ENCODE results near the gene CTTN.

Gene CTTN

GRCh38 chr11:70477176-70477575, 78.8 kb downstream of the CTTN start:
- DNase-seq (ENCODE audit: low spot score) = no peak

DNA sequence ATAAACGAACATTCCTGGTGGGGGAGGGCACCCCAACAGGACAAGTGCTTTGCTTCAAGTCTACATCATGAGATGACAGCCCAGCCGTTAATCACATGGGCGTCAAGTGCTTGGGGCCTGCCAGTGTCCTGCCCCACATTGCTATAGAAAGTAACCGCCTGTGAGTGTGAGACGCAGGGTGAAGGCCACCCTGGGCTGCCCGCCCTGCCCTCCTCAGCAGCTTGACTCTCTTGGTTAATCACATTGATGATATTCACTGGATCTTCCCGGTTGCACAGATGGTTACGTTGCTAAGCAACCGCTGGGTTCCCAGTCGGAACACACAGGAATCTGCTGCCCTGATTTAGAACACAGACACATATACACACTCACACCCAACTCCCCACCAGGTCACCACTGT, 79.3 kb downstream of the CTTN start:
- DNase-seq (ENCODE audit: low spot score) = no peak

DNA sequence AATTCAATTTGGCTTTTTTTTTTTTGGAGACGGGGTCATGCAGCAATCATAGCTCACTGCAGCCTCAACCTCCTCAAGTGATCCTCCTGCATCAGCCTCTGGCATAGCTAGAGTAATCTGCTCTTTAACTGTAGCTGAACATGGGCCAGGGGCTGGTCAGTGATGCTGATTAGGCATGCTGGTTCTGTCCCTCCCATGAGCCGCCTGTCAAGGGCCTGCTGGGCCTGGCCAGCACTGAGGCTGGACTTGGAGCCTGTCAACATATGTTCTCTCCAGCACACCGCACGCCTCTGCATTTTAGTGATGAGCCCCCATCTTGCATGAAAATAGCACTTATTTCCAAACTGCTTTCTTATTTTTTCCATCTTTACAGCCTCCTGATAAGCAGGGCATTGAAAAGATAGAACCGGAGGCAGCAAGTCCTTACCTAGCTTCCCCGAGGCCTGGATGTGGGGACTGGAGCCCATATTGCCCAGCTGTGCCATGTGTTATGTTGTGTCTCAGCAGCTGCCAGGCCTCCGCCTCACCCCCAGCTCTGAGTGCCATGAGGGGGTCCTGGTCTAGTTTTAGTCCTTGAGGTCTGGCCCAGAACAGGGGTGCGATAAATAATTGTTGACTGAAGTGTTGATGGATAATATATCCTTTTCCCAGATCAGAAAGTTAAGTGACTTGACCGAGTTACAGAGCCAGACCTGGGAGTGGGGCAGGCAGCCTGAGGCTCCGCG, 80.0 kb downstream of the CTTN start:
- no peak for DNase-seq (ENCODE audit: low spot score)

GRCh38 chr11:70480711-70481110, 82.4 kb downstream of the CTTN start:
- no peak for DNase-seq (ENCODE audit: low spot score)

DNA sequence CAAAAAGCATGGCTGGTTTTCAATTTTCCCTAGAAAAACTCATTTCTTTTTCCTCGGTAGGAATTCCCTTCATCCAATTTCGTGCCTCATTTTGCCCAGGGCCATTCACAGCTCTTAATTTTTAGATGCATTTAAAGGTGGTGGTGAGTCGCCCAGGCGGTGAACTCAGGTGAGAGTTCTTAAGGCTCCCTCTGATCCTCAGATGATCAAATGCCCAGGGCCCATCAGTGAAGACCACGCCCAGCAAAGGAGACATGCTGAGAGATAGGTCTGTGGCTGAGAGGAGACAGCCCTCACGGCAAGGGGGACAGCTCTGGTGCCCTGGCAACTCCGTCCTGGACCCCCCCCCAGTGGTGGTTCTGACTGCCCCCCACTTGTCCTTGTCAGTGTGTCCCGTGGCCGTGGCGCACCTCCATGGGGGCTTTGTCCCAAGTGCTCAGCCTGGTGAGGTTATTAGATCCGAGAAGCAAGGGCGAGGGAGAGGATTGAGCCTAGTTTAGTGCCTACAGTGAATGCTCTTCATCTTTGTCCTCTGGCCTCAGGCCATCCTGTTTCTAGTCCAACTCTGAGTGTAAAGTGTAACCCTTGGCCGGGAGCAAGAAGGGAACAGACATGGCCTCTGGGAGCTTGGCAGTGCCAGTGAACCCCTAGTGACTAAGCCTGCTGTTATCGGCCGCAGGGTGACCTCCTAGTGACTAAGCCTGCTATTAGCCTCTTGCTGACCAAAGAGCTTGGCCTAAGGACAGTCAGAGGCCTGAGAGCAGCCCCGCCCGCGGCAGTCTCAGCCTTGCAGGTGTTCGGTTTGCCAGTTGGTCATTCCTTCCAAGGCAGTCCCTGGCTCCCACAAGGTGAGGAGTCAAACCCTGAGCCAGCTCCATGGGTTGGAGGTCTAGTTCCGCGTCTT, 83.5 kb downstream of the CTTN start:
- no peak for DNase-seq (ENCODE audit: low spot score)

GRCh38 chr11:70482529-70482917, 84.2 kb downstream of the CTTN start:
- no peak for DNase-seq (ENCODE audit: low spot score)

GRCh38 chr11:70483077-70483861, 84.9 kb downstream of the CTTN start:
- peak; percentile 13 for DNase-seq (ENCODE audit: low spot score)

GRCh38 chr11:70483917-70484316, 85.6 kb downstream of the CTTN start:
- DNase-seq (ENCODE audit: low spot score) = no peak

DNA sequence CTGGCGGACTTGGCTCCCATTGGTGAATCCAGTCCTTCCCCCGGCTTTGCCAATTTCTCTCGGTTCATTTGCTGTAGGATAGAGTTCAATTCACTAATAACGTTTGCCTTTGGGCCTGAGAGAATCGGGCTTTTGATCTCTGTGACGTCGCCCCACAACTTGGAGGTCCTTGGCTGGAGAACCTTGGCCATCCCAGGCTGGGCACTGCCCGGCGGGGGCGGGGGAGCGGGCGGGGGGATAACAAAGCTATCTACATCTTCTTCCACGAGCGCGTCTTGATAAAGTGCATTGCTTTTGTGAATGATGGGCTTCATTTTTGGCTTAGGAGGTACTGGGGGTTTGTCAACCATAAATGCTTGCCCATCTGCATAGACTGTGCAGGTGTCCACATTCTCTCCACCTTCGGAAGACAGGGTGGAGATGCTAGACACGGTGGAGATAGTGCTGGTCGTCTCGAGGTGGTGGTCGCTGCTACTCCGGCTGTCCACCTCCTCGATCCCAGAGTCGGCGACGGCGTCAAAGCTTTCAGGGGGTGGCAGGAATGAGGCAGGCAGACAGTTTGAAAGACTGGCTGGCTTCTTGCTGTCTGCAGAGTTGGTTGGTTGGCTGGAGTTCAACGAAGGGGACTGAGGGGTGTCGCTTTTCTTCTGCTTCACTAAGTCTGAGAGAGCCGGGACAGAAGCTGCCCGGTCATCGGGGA, 87.1 kb downstream of the CTTN start:
- DNase-seq (ENCODE audit: low spot score) = no peak

- DNase-seq (ENCODE audit: low spot score) = no peak
Observed at GRCh38 chr11:70486026-70486415, 87.7 kb downstream of the CTTN start.
